HCT116 (cell line): ENCODE results near the gene TMF1. TPM values are rescaled to one million over a fixed set of nuclear protein-coding genes. Genes with fewer than 3 reads are reported as not detected.

Experiments used
- ATAC-seq: fragments of 200-7000 bp; cut with Tn5 transposase; 2 replicates; pipeline ENCODE4 v1.9.1; 2020; ENCODE audit warnings: mild to moderate bottlenecking, moderate library complexity
- BruUV-seq: library from RNA; stranded (reverse); fragments of 400-500 nt; replicated peaks from 2 replicates; lab custom pipeline; 2021; lab: Mats Ljungman, UMichigan
- CTCF ChIA-PET: fragments of 300-600 bp; sonication (Branson Sonifier 250); formaldehyde crosslinking; loops from one replicate; lab custom pipeline; 2021; ENCODE audit warnings: antibody characterized with exemption; lab: Charles Lee
- POLR2A ChIA-PET: fragments of 300-600, 350-600 bp; sonication (Branson Sonifier 250); formaldehyde crosslinking; loops from one replicate; lab custom pipeline; 2021; ENCODE audit warnings: antibody characterized with exemption; lab: Charles Lee
- RAD21 ChIA-PET, 2 experiments: fragments of 300-600 bp; sonication (Branson Sonifier 250); formaldehyde crosslinking; loops; one replicate each; lab custom pipeline; 2023; ENCODE audit warnings: low total read pairs in 2 of 2; ENCODE audit not compliant: uncharacterized antibody in 2 of 2, unreplicated experiment in 2 of 2, low non-redundant PET in 1 of 2; lab: Charles Lee
- DNase-seq: peaks from one replicate; pipeline ENCODE4 v3.0.0-alpha.2; 2010; ENCODE audit warnings: low read depth, low spot score
- H2AFZ ChIP-seq: fragments of 200-600 bp; shearing (Covaris generic), sonication (generic); 2 replicates; pipeline ENCODE4 v1.6.1; 2017; ENCODE audit warnings: low read depth, mixed run types, mixed read lengths, antibody characterized with exemption, low read length; ENCODE audit not compliant: poor library complexity, severe bottlenecking
- H3K27ac ChIP-seq: 2 replicates; pipeline ENCODE4 v1.5.1; 2012; ENCODE audit warnings: low read depth, low read length
- H3K27me3 ChIP-seq: fragments of 200-600 bp; sonication (generic); 2 replicates; pipeline ENCODE4 v1.6.1; 2016; ENCODE audit warnings: mixed run types, low read length, mixed read lengths; ENCODE audit not compliant: insufficient read depth
- H3K36me3 ChIP-seq, 2 experiments: fragments of 200-500 bp in 1 of 2; fragments of 200-600 bp in 1 of 2; sonication (Bioruptor generic) in 1 of 2; sonication (generic) in 1 of 2; 2 replicates each; pipeline versions ENCODE4 v1.5.1 to v1.6.1; 2014 to 2016; ENCODE audit warnings: low read length in 2 of 2, inconsistent platforms in 1 of 2, mixed read lengths in 1 of 2, mixed run types in 1 of 2; ENCODE audit not compliant: insufficient read depth in 2 of 2, control insufficient read depth in 1 of 2
- H3K4me1 ChIP-seq, 2 experiments: fragments of 200-600 bp in 1 of 2; sonication (generic) in 1 of 2; 2 replicates each; pipeline versions ENCODE4 v1.5.1 to v1.6.1; 2012 to 2017; ENCODE audit warnings: low read length in 2 of 2, inconsistent platforms in 1 of 2, mild to moderate bottlenecking in 1 of 2, mixed read lengths in 1 of 2, mixed run types in 1 of 2, moderate library complexity in 1 of 2; ENCODE audit not compliant: insufficient read depth in 2 of 2, control insufficient read depth in 1 of 2
- H3K4me2 ChIP-seq: fragments of 200-600 bp; sonication (generic); 2 replicates; pipeline ENCODE4 v1.6.1; 2017; ENCODE audit warnings: mixed run types, low read length, mixed read lengths
- H3K4me3 ChIP-seq, 2 experiments: fragments of 200-600 bp in 1 of 2; sonication (generic) in 1 of 2; replicated peaks in 1 of 2; 2 replicates each; pipeline ENCODE4 v1.5.1; 2011 to 2016; ENCODE audit warnings: low read length in 2 of 2, control low read depth in 1 of 2, low read depth in 1 of 2, mild to moderate bottlenecking in 1 of 2, mixed read lengths in 1 of 2, mixed run types in 1 of 2
- H3K79me2 ChIP-seq: fragments of 200-600 bp; sonication (generic); 2 replicates; pipeline ENCODE4 v1.6.1; 2017; ENCODE audit warnings: mild to moderate bottlenecking, mixed run types, low read length, moderate library complexity, mixed read lengths; ENCODE audit not compliant: insufficient read depth
- H3K9ac ChIP-seq: fragments of 200-600 bp; sonication (generic); 2 replicates; pipeline ENCODE4 v1.6.1; 2016; ENCODE audit warnings: low read length, mixed read lengths
- H3K9me2 ChIP-seq: fragments of 200-600 bp; sonication (generic), shearing (Covaris generic); 2 replicates; pipeline ENCODE4 v1.6.1; 2017; ENCODE audit warnings: mixed run types, mild to moderate bottlenecking, moderate library complexity; ENCODE audit not compliant: insufficient read depth
- H3K9me3 ChIP-seq, 2 experiments: fragments of 200-500 bp in 1 of 2; fragments of 200-600 bp in 1 of 2; sonication (Bioruptor generic) in 1 of 2; sonication (generic) in 1 of 2; 2 replicates each; pipeline ENCODE4 v1.6.1; 2014 to 2017; ENCODE audit warnings: low read length in 2 of 2, mixed read lengths in 2 of 2, inconsistent platforms in 1 of 2, low read depth in 1 of 2, mild to moderate bottlenecking in 1 of 2, mixed run types in 1 of 2, moderate library complexity in 1 of 2; ENCODE audit not compliant: control insufficient read depth in 1 of 2, insufficient read depth in 1 of 2
- H4K20me1 ChIP-seq: fragments of 200-600 bp; sonication (generic), shearing (Covaris generic); 2 replicates; pipeline ENCODE4 v1.6.1; 2017; ENCODE audit warnings: mixed run types, mild to moderate bottlenecking, moderate library complexity; ENCODE audit not compliant: insufficient read depth
- EZH2phosphoT487 ChIP-seq: fragments of 200-600 bp; IDR thresholded peaks from 2 replicates; pipeline ENCODE4 v1.6.1; 2018; ENCODE audit warnings: antibody characterized with exemption, borderline replicate concordance
- SIN3A ChIP-seq: IDR thresholded peaks from 2 replicates; pipeline ENCODE4 v1.6.1; 2012; ENCODE audit warnings: low read depth
- TCF7L2 ChIP-seq: IDR thresholded peaks from 2 replicates; pipeline ENCODE4 v1.7.0; 2011; ENCODE audit warnings: borderline replicate concordance, inconsistent platforms; ENCODE audit not compliant: insufficient read depth, insufficient read length; ENCODE audit errors: extremely low read depth
- ZFX ChIP-seq: fragments of 450-650 bp; IDR thresholded peaks from 2 replicates; pipeline ENCODE4 v1.6.1; 2017
- intact Hi-C: fragments of 100-400 bp; cut with micrococcal nuclease; formaldehyde crosslinking; loops from 2 replicates; pipeline ENCODE4 v1.10.0; 2022
- total RNA-seq: library from RNA; stranded (reverse); gene quantifications from one replicate; pipeline ENCODE4 v1.2.1, GENCODE V29; 2021; ENCODE audit not compliant: unreplicated experiment
- TF ChIP-seq, protein P1 (sequence below): IDR thresholded peaks from 2 replicates; pipeline ENCODE4 v1.6.1; 2011; ENCODE audit warnings: mild to moderate bottlenecking, low read length, moderate library complexity; ENCODE audit not compliant: insufficient replicate concordance; ENCODE audit errors: extremely low read depth
- TF ChIP-seq, protein P2 (sequence below), 3 experiments: fragments of 200-600 bp in 1 of 3; sonication (generic) in 1 of 3; IDR thresholded peaks in 2 of 3; conservative IDR thresholded peaks in 1 of 3; 2 replicates each; pipeline ENCODE4 v1.5.1; 2012 to 2017; ENCODE audit warnings: low read depth in 2 of 3, low read length in 2 of 3, antibody characterized with exemption in 1 of 3, borderline replicate concordance in 1 of 3, control low read depth in 1 of 3, mild to moderate bottlenecking in 1 of 3, mixed read lengths in 1 of 3, mixed run types in 1 of 3, moderate library complexity in 1 of 3; ENCODE audit not compliant: insufficient read depth in 1 of 3
- TF ChIP-seq, protein P3 (sequence below): IDR thresholded peaks from 2 replicates; pipeline ENCODE4 v1.6.1; 2012

The TMF1 gene
- total RNA-seq, 1 experiment from 2014 or later = 27.3 TPM

DNA sequence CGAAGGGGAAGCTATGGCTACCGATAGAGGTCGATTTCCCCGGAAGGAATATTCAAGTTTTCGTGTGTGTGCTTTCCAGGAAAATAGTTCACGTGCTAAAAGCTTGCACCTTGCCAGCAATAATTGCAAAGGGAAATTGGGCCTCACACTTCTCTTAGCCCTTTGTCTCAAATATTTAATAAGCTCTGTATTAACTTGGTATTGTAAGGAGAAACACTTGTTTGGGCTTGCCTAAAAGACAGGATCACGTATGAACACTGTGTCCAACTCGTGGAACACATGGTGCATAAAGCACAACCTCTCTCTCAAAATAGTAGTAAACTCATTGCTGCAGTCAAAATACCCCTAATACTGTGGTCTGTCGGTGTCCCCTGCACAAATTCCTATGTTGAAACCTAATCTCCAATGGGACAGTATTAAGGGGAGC is 352 bp upstream of the TMF1 start:
- H3K9me2 ChIP-seq = no peaks in the 10 kb centered on the region
- H3K27ac ChIP-seq = peak overlapping the region; percentile 60
- H3K9ac ChIP-seq = peak overlapping the region; percentile 85
- RAD21 ChIA-PET = no interaction called here
- TSS peak; percentile 99 for BruUV-seq
- H3K36me3 ChIP-seq = peaks cover 17 to 23% of the 10 kb centered on the region in 2 experiments; a peak in 3 of 4 replicates
- H3K9me3 ChIP-seq = no peaks in the 10 kb centered on the region
- H4K20me1 ChIP-seq = no peaks in the 10 kb centered on the region
- intact Hi-C loops = loop anchor here (1.0 to 5.0 kb wide), 2 partner anchors 28 to 40 kb away; partner anchors contain the start of genes EOGT and UBA3
- H3K4me3 ChIP-seq = peak overlapping the region; percentile 81 to 87
- POLR2A ChIA-PET = interaction anchor here (0.6 to 1.8 kb wide), 5 partner anchors 10 to 116 kb away, joined by 3 to 5 read pairs (median 3); partner anchors contain the start of gene ARL6IP5
- CTCF ChIA-PET = interaction anchor here (1.6 kb wide), 1 partner anchor 68 kb away, joined by 4 read pairs; no protein-coding TSS in a partner anchor
- H3K79me2 ChIP-seq = peaks cover 43% of the 10 kb centered on the region
- H3K4me1 ChIP-seq = peaks cover 10 to 14% of the 10 kb centered on the region in 2 experiments
- TF ChIP-seq, protein P1, sequence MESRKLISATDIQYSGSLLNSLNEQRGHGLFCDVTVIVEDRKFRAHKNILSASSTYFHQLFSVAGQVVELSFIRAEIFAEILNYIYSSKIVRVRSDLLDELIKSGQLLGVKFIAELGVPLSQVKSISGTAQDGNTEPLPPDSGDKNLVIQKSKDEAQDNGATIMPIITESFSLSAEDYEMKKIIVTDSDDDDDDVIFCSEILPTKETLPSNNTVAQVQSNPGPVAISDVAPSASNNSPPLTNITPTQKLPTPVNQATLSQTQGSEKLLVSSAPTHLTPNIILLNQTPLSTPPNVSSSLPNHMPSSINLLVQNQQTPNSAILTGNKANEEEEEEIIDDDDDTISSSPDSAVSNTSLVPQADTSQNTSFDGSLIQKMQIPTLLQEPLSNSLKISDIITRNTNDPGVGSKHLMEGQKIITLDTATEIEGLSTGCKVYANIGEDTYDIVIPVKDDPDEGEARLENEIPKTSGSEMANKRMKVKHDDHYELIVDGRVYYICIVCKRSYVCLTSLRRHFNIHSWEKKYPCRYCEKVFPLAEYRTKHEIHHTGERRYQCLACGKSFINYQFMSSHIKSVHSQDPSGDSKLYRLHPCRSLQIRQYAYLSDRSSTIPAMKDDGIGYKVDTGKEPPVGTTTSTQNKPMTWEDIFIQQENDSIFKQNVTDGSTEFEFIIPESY = no peak
- 0 out of 2 replicates have a peak, but pooled peaks have one; percentile 22 for TF ChIP-seq SIN3A
- no peak for TF ChIP-seq ZFX
- TF ChIP-seq, protein P2, sequence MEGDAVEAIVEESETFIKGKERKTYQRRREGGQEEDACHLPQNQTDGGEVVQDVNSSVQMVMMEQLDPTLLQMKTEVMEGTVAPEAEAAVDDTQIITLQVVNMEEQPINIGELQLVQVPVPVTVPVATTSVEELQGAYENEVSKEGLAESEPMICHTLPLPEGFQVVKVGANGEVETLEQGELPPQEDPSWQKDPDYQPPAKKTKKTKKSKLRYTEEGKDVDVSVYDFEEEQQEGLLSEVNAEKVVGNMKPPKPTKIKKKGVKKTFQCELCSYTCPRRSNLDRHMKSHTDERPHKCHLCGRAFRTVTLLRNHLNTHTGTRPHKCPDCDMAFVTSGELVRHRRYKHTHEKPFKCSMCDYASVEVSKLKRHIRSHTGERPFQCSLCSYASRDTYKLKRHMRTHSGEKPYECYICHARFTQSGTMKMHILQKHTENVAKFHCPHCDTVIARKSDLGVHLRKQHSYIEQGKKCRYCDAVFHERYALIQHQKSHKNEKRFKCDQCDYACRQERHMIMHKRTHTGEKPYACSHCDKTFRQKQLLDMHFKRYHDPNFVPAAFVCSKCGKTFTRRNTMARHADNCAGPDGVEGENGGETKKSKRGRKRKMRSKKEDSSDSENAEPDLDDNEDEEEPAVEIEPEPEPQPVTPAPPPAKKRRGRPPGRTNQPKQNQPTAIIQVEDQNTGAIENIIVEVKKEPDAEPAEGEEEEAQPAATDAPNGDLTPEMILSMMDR (IDR thresholded peaks at IDR 0.05 in 2 of 3, conservative IDR thresholded peaks at IDR 0.05 in 1 of 3; ENCODE audit: borderline replicate concordance in 1 of 3, insufficient read depth in 1 of 3, low read depth in 2 of 3, low read length in 2 of 3) = no peak
- no peak for TF ChIP-seq EZH2phosphoT487
- TF ChIP-seq, protein P3, sequence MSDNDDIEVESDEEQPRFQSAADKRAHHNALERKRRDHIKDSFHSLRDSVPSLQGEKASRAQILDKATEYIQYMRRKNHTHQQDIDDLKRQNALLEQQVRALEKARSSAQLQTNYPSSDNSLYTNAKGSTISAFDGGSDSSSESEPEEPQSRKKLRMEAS = peak; percentile 63; the same call in 1 of the 2 replicates
- TF ChIP-seq TCF7L2 = no peak
- TF ChIP-seq, all 23 proteins: peak for 2
- Histone ChIP-seq H3K4me2 (peak overlapping the region; percentile 90), H2AFZ (no peak overlapping the region), H3K27me3 (no peaks in the 10 kb centered on the region)
- no peak for DNase-seq
- peak; percentile 18; the same call in 1 of the 2 replicates for ATAC-seq
